Measurements from ENCODE around the gene CTAG1B. TPM values are rescaled to one million over a fixed set of nuclear protein-coding genes. Genes with fewer than 3 reads are reported as not detected.

Gene CTAG1B
- total RNA-seq (ENCODE audit: low replicate concordance) = not detected in 2 replicates

DNA sequence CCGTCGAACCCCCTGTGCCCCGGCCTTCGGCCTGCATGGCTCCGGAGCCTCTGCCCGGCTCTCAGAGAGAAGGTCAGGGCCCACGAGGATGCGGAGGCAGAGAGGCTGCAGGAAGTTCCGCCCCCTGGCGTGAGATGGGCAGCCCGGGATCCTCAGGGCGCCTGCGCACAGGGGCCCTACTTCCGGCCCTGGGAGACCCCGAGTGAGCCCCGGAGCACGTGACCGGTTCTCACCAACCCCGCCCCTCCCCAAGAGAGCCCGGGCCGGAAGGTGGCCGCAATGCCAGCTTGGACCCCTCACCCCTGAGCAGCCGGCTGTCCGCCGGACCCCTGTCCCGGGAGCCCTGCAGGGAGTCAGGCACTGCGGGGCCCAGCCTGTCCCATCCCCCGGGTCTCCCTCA is at the start of gene CTAG1B:
Gene CTAG1B, minus strand, starts transcription at position 101 of the 400 bp plus-strand sequence. Its CDS starts 64 bp downstream, at position 37.

DNA sequence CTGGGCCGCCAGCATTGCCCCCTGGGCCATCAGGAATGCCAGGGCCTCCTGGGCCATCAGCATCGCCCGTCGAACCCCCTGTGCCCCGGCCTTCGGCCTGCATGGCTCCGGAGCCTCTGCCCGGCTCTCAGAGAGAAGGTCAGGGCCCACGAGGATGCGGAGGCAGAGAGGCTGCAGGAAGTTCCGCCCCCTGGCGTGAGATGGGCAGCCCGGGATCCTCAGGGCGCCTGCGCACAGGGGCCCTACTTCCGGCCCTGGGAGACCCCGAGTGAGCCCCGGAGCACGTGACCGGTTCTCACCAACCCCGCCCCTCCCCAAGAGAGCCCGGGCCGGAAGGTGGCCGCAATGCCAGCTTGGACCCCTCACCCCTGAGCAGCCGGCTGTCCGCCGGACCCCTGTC is 34.3 kb upstream of the CTAG1B start, which contains the start of gene CTAG2:
Gene CTAG2, minus strand, starts transcription at position 167 of the 400 bp plus-strand sequence. Its CDS starts 64 bp downstream, at position 103.

DNA sequence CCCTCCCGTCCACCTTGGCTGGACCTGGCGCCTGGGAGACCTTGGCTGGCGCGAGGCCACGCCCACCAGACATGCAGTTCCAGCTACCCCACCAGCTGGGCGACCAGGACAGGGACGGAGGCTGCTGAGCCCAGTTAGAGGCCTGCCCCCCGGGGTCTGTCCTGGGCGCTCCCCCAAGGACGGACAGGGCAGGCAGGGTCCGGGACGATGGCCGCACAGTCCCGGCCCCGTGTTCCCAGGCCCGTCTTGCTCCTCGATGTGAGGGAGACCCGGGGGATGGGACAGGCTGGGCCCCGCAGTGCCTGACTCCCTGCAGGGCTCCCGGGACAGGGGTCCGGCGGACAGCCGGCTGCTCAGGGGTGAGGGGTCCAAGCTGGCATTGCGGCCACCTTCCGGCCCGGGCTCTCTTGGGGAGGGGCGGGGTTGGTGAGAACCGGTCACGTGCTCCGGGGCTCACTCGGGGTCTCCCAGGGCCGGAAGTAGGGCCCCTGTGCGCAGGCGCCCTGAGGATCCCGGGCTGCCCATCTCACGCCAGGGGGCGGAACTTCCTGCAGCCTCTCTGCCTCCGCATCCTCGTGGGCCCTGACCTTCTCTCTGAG is 34.4 kb downstream of the CTAG1B start, which contains the start of gene CTAG1A:
Gene CTAG1A, plus strand, starts transcription at position 549 of the 599 bp plus-strand sequence. CDS start 74 bp downstream, outside the sequence.

Other genes starting within 250 kb of the CTAG1B start
- gene FLNA, start 244.6 kb downstream of the CTAG1B start, total RNA-seq (ENCODE audit: low replicate concordance) = 2,276 and 2,381 TPM in 2 replicates
- 15.9 and 23.0 TPM in 2 replicates for gene EMD, start 240.0 kb downstream of the CTAG1B start, total RNA-seq (ENCODE audit: low replicate concordance)
- 1,663 and 2,613 TPM in 2 replicates for gene RPL10, start 220.9 kb downstream of the CTAG1B start, total RNA-seq (ENCODE audit: low replicate concordance)
- gene DNASE1L1, start 210.0 kb downstream of the CTAG1B start, total RNA-seq (ENCODE audit: low replicate concordance) = 34.3 and 98.6 TPM in 2 replicates
- 12.3 and 18.6 TPM in 2 replicates for gene TAFAZZIN, start 207.7 kb downstream of the CTAG1B start, total RNA-seq (ENCODE audit: low replicate concordance)
- gene ATP6AP1, start 190.6 kb downstream of the CTAG1B start, total RNA-seq (ENCODE audit: low replicate concordance) = 43.1 and 65.7 TPM in 2 replicates
- 115 and 175 TPM in 2 replicates for gene GDI1, start 182.1 kb downstream of the CTAG1B start, total RNA-seq (ENCODE audit: low replicate concordance)
- 105 and 224 TPM in 2 replicates for gene FAM50A, start 175.1 kb downstream of the CTAG1B start, total RNA-seq (ENCODE audit: low replicate concordance)
- gene PLXNA3, start 161.0 kb downstream of the CTAG1B start, total RNA-seq (ENCODE audit: low replicate concordance) = 9.6 and 17.3 TPM in 2 replicates
- gene LAGE3, start 140.0 kb downstream of the CTAG1B start, total RNA-seq (ENCODE audit: low replicate concordance) = 14.9 and 16.4 TPM in 2 replicates
- gene UBL4A, start 132.7 kb downstream of the CTAG1B start, total RNA-seq (ENCODE audit: low replicate concordance) = 18.7 and 42.7 TPM in 2 replicates
- gene SLC10A3, start 128.7 kb downstream of the CTAG1B start, total RNA-seq (ENCODE audit: low replicate concordance) = 11.6 and 12.5 TPM in 2 replicates
- gene FAM3A, start 103.0 kb downstream of the CTAG1B start, total RNA-seq (ENCODE audit: low replicate concordance) = 32.1 and 41.5 TPM in 2 replicates
- gene G6PD, start 72.4 kb downstream of the CTAG1B start, total RNA-seq (ENCODE audit: low replicate concordance) = 31.9 and 68.3 TPM in 2 replicates
- 9.5 and 14.5 TPM in 2 replicates for gene IKBKG, start 71.7 kb downstream of the CTAG1B start, total RNA-seq (ENCODE audit: low replicate concordance)
- gene CTAG1A, start 34.1 kb downstream of the CTAG1B start, total RNA-seq (ENCODE audit: low replicate concordance) = not detected in 2 replicates
- not detected in 2 replicates for gene CTAG2, start 34.3 kb upstream of the CTAG1B start, total RNA-seq (ENCODE audit: low replicate concordance)
- gene GAB3, start 131.8 kb upstream of the CTAG1B start, total RNA-seq (ENCODE audit: low replicate concordance) = 1.3 and 2.2 TPM in 2 replicates
- gene DKC1, start 143.6 kb upstream of the CTAG1B start, total RNA-seq (ENCODE audit: low replicate concordance) = 37.9 and 46.5 TPM in 2 replicates
- 15.9 and 25.6 TPM in 2 replicates for gene MPP1, start 186.2 kb upstream of the CTAG1B start, total RNA-seq (ENCODE audit: low replicate concordance)
- not detected in 2 replicates for gene SMIM9, start 215.4 kb upstream of the CTAG1B start, total RNA-seq (ENCODE audit: low replicate concordance)

All from smooth muscle cell of the coronary artery (primary cell).